GM19099 (cell line): ENCODE results near the gene WDR47.
A peak's percentile ranks its signal among the peaks of the same experiment; 100 is the strongest.

Experiments used
- POLR2A ChIP-seq: IDR thresholded peaks from 3 replicates; pipeline ENCODE4 v1.6.1; 2011; ENCODE audit warnings: low read depth; ENCODE audit not compliant: insufficient read length; ENCODE audit errors: extremely low read depth

Gene WDR47

DNA sequence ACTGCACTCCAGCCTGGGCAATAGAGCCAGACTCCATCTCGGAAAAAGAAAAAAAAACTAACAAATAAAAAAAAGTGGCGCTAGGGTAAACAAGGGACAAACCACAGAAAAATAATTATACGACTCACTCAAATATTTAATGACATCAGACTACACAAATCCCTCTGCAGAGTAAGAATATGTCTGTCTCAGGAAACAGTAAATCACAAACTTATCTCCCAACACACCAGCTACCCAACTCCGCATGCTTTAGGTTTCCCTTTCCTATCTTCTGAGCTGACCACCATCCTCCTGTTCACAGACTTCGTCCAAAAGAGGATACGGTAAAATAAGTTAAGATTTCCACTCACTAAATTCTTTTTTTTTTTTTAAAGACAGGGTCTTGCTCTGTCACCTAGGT, 16.2 kb downstream of the WDR47 start:
- TF ChIP-seq POLR2A: no peak

DNA sequence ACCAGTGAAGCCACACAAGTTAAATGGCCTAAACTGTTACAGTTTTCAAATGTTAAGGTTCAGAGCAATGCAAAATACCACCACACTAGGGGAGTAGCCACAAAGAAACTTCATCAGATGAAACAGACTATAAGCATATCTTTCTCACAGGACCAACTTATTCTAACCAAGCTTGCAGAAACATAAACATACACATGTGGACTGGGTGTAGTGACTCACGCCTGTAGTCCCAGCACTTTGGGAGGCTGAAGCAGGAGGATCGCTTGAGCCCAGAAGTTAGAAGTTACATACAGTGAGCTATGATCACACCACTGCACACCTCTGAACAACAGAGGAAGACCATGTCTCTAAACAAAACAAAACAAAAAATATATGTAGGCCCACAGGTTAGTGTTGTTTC, 17.3 kb downstream of the WDR47 start:
- TF ChIP-seq POLR2A: no peak

DNA sequence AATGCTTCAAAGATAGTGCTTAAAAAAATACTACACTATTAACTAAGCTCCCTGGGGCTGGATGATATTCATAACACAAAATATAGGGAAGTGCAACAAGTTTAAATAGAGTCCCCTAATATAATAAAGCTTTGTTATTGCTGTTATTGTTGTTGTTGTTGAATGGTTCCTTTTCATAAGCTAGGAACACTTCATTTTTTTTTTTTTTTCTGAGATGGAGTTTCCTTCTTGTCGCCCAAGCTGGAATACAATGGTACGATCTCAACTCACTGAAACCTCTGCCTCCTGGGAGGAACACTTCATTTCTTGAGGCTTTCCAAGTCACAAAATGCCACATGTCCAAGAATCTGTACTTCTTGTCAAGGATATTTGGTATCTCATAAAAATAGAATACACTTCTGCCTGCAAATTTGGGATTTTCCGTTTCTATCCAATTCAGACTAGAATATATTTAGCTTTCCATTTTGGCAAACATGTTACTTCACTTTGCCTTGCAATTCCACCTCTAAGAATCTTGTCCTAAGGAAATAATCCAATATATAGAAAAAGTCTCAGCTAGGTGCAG, 21.1 kb downstream of the WDR47 start:
- TF ChIP-seq POLR2A: no peak

DNA sequence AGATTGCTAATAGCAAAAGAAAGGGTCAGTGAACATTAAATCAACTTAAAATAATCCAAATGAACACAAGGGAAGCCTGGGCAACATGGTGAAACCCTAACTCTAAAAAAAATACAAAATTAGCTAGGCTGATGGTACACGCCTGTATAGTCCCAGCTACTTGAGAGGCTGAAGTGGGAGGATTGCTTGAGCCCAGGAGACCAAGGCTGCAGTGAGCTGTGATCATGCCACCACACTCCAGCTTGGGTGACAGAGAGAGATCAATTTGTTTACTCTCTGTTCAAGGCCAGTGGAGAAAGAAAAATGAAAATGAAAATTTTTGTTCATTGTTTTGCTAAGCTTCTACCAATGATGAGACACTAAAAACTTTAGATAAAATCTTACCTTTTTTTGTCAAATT, 24.8 kb downstream of the WDR47 start:
- no peak for TF ChIP-seq POLR2A

DNA sequence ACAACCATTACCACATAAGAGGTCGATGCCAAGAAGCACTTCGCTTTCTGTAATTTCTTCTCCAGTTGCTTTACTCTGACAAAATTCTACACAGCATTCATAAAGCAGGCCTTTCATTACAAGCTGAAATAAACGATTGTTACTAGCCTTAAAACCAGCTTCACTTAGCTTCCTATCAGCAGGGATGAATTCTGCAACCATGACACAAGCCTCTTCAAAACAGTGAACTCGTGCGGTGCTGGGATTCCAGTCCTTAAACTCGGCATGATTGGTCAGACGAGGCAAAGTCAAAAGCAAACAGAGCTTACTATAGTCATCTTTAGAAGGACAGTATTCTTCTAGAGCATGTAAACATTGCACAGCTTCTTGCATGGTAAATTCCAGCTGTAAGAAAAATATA, 30.6 kb downstream of the WDR47 start:
- no peak for TF ChIP-seq POLR2A

DNA sequence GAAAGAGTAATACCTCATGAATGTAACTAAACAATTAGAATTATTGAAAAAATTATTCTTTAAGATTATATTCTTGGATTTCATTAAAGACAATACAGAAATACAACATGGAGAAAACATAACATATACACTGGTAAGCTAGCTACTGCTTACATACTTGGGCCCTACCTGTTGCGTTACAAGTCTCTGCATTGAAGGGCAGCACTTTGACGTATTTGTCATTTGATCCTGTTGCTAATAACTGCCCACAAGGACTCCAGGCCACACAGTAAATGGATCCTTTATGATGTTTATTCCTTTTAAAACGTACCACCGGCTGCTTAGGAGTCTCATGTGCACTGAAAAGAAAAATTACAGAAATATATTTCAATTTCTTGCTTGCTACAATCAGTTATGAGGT, 58.8 kb downstream of the WDR47 start:
- no peak for TF ChIP-seq POLR2A

DNA sequence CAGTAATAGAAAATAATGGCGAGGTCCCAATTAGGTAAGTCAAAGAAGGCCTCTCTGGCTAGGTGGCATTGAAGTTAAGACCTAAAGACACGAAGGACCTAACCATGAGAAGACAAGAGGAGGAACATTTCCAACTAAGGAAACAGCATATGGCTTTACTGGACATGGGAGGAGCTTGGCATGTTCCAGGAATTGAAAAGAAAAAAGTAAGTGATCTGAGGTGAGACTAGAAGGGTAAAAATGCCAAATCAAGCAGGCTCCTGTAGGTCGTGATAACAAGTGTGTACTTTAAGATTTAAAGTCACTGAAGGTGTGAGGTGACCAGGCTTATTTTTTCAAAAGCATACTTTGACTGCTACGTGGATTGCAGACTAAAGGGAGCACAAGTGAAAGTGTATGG, 65.2 kb downstream of the WDR47 start:
- no peak for TF ChIP-seq POLR2A

DNA sequence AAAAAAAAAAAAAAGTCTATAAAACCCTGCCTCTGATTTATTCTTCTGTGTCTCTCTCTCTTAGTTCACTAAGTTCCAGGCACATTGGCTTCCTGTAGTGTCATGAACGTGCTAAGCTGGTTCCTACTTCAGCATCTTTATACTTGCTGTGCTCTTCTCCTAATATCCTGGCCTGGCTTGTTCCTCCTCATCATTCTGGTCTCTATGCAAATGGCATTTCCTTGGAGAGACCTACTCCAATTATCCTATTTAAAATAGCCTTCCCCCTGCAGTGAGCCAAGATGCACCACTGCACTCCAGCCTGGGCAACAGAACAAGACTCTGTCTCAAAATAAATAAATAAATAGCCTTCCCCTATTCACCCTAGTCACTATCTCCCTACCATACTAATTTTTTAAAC, 69.0 kb downstream of the WDR47 start:
- no peak for TF ChIP-seq POLR2A

DNA sequence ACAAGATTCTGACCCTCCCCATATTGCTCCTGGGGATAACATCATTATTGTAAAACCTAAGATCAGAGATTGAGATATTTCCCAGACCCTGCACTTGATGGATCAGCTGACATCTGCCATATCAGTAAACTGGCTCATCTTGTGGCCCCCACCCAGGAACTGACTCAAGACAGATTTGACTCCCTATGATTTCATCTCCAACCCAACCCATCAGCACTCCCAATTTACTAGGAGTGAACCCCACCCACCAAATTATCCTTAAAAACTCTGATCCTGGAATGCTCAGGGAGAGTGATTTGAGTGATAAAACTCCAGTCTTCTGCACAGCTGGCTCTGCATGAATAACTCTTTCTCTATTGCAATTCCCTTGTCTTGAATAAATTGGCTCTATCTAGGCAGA, 72.6 kb downstream of the WDR47 start:
- TF ChIP-seq POLR2A: no peak

DNA sequence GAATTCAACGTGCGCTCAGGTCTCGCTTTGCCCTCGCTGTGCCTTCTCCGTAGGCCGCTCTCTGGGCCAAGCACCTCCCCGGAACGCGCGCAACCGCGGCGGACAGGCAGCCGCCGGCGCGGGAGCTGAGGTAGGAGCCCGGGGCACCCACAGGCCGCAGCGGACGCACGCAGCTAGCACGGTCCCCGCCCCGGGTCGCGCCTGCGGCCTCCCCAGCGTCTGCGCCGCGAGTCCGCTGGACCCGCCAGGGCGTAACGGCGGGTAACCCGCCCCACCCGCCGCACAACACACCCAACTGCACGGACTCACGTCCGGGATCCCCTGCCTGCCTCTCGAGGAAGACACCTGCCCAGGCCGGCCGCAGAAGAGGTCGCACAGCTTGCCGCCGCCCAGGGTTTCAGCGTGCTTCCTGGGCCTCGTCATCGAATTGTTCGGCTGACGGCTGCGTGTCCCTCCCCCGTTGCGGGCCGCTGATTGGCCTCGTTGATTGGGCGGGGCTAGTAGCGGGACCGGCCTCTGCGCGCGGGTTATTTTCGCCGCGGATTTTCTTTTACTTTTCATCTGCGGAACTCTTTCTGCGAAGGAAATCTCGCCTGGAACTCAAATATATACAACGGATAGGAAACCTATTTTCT, 78.7 kb downstream of the WDR47 start, which contains the start of gene CLCC1:
CLCC1 (minus strand) TSS at position 433 of the 635 bp plus-strand sequence. CDS start 13,047 bp downstream, outside the sequence.
- TF ChIP-seq POLR2A: peak; percentile 91

DNA sequence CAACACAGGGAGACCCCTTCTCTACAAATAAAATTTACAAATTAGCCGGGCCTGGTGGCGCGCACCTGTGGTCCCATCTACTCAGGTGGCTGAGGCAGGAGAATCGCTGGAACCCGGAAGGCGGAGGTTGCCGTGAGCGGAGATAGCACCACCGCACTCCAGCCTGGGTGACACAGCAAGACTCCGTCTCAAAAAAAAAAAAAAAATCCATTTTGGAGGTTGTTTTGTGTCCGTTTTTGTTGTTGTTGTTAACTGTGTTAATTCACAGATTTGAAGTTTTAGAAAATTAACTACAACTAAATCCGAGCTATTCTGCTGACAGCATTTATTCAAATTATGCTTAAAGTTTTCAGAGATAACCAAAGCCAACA, 79.2 kb downstream of the WDR47 start:
- TF ChIP-seq POLR2A: no peak

DNA sequence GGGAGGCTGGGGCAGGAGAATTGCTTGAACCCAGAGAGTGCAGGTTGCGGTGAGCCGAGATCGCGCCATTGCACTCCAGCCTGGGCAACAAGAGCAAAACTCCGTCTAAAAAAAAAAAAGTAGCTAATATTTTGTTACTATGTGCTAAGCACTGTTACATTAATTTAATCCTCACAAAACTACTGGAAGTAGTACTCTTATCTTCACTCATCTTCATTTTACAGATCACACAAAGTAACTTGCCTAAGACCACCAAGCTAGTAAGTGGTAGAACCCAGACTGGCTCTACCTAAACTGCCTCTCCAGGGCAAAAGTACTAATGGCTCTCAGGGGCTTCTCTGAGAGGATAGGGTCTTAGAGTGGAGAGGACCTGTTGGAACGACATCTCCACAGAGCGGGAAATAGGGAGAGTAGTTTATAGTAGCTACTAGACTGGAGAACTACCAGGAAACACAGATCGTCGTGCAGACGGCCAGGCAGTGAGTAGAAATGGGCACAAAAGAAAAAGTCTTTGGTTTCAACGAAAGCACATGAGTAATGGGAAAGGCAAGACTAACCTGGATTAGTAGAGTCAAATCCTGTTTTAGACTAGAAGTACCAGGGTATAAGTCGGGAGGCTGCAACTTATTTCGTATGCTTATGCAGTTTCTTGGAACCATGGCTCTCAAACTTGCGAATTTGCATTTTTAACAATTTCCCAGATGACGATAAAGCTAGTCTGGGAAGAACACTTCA, 80.0 kb downstream of the WDR47 start:
- no peak for TF ChIP-seq POLR2A

DNA sequence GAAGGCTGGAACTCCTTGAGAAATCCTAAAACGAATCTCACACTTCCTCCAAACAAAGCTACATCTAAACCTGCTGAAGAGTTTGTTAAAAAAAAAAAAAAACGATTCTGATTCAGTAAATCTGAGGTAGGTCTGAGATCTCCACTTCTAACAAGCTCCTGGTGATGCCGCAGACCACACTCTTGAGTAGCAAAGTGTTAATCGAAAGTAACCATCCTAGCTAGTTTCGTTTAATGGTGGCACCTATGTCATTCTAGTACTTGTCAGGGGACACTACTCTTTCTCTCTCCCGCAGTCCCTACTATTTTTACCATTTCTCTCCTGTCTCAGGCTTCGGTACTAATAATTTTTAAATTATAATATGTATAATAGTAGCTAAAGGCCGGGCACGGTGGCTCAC, 80.7 kb downstream of the WDR47 start:
- no peak for TF ChIP-seq POLR2A

DNA sequence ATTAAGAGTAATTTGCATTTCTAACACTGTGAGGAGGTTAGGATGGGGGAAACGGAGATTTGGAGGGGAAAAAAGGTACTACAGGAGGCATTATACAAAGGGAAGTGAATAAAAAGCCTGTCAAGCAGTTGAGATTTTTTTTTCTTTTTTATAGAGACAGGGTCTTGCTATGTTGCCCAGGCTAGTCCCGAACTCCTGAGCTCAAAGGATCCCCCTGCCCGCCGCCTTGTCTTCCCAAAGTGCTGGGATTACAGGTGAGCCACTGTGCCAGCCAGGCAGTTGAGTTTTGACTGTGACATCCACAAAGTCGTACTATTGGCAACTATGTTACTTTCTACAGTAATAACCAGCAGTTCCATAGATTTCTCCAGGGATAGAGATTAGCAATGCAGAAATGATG, 81.2 kb downstream of the WDR47 start:
- TF ChIP-seq POLR2A: no peak

DNA sequence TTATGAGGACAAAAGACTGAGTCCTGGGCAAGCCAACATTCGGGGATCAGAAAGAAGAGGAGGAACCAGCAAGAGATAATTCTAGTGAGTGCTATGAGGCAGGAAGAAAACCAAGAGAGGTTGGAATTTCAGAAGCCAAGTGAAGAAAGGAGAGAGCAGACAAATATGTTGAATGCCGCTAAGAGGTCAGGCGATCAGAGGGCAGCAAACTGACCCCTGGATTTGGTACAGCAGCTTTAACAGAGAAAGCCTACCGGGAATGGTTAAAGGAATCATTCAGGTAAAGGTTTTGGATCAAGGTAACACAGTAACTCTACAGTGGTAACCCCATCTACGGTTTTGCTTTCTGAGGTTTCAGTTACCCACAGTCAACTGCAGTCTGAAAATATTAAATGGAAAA, 84.0 kb downstream of the WDR47 start:
- no peak for TF ChIP-seq POLR2A

DNA sequence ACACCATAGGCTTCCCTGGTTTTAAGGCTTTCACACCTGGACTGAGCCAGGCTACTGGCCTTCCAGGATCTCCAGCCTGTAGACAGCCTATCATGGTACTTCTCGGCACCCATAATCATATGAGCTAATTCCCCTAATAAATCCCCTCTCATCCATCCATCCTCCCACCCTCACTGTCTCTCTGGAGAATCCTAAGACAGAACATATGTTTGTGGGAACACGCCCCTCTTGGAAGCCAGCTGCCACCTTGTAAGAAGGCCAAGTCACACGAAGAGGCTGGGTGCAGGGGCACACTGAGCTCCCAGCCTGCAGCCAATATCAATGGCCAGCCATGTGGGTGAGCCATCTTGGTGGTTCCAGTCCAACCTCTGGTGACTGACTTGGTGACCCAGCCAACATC, 86.0 kb downstream of the WDR47 start:
- TF ChIP-seq POLR2A: no peak
